ENCODE measurements around the gene NPEPL1. TPM values are rescaled to one million over a fixed set of nuclear protein-coding genes. Genes with fewer than 3 reads are reported as not detected.

Gene NPEPL1
- total RNA-seq, 2 experiments from 2014 or later = 29.1 to 30.7 TPM

GRCh38 chr20:58715391-58715800 lies 22.8 kb downstream of the NPEPL1 start:
- CTCF ChIA-PET = no interaction called here
- H3K4me3 Mint-ChIP-seq = no peak overlapping the region

GRCh38 chr20:58715801-58716475 lies 23.3 kb downstream of the NPEPL1 start:
- H3K27ac Mint-ChIP-seq = no peak overlapping the region
- H3K9me3 Mint-ChIP-seq = no peaks in the 10 kb centered on the region
- no peaks in the 10 kb centered on the region for H3K4me1 Mint-ChIP-seq
- no peak overlapping the region for H3K4me3 Mint-ChIP-seq
- POLR2A ChIA-PET = no interaction called here
- no peak for DNase-seq
- H3K27me3 Mint-ChIP-seq = peaks cover 3% of the 10 kb centered on the region
- CTCF ChIA-PET = no interaction called here
- H3K36me3 Mint-ChIP-seq (ENCODE audit: low read depth) = no peaks in the 10 kb centered on the region

More at GRCh38 chr20:58715391-58715800, 22.8 kb downstream of the NPEPL1 start:
- Mint-ChIP-seq H3K36me3 (ENCODE audit: low read depth) (no peaks in the 10 kb centered on the region), H3K9me3 (no peaks in the 10 kb centered on the region), H3K4me1 (no peaks in the 10 kb centered on the region), H3K27ac (no peak overlapping the region), H3K27me3 (no peaks in the 10 kb centered on the region)
- POLR2A ChIA-PET = no interaction called here
- no peak for DNase-seq

- DNase-seq = peak; percentile 14
- H3K4me1 Mint-ChIP-seq = no peaks in the 10 kb centered on the region
- POLR2A ChIA-PET = no interaction called here
- no peak overlapping the region for H3K4me3 Mint-ChIP-seq
- no peaks in the 10 kb centered on the region for H3K9me3 Mint-ChIP-seq
- no peak overlapping the region for H3K27ac Mint-ChIP-seq
- CTCF ChIA-PET = no interaction called here
- no peaks in the 10 kb centered on the region for H3K36me3 Mint-ChIP-seq (ENCODE audit: low read depth)
- peaks cover 8% of the 10 kb centered on the region for H3K27me3 Mint-ChIP-seq
Measured at GRCh38 chr20:58716476-58717277, 24.1 kb downstream of the NPEPL1 start.

GRCh38 chr20:58717278-58718091 lies 24.9 kb downstream of the NPEPL1 start:
- Mint-ChIP-seq H3K27me3 (peaks cover 13% of the 10 kb centered on the region), H3K4me1 (no peaks in the 10 kb centered on the region), H3K4me3 (no peak overlapping the region), H3K36me3 (ENCODE audit: low read depth) (no peaks in the 10 kb centered on the region), H3K9me3 (no peaks in the 10 kb centered on the region), H3K27ac (no peak overlapping the region)
- CTCF ChIA-PET = no interaction called here
- peak; percentile 15 for DNase-seq
- POLR2A ChIA-PET = no interaction called here

- no peaks in the 10 kb centered on the region for H3K36me3 Mint-ChIP-seq (ENCODE audit: low read depth)
- peaks cover 18% of the 10 kb centered on the region for H3K27me3 Mint-ChIP-seq
- H3K27ac Mint-ChIP-seq = no peak overlapping the region
- ChIA-PET POLR2A (no interaction called here), CTCF (no interaction called here)
- no peaks in the 10 kb centered on the region for H3K9me3 Mint-ChIP-seq
- no peak overlapping the region for H3K4me3 Mint-ChIP-seq
- peak; percentile 14 for DNase-seq
- no peaks in the 10 kb centered on the region for H3K4me1 Mint-ChIP-seq
Measured at GRCh38 chr20:58718121-58718563, 25.5 kb downstream of the NPEPL1 start.

GRCh38 chr20:58718729-58719128 lies 26.1 kb downstream of the NPEPL1 start:
- ChIA-PET POLR2A (no interaction called here), CTCF (no interaction called here)
- Mint-ChIP-seq H3K36me3 (ENCODE audit: low read depth) (no peaks in the 10 kb centered on the region), H3K4me3 (no peak overlapping the region), H3K27ac (no peak overlapping the region), H3K4me1 (no peaks in the 10 kb centered on the region), H3K9me3 (no peaks in the 10 kb centered on the region), H3K27me3 (peaks cover 24% of the 10 kb centered on the region)
- DNase-seq = no peak

- Mint-ChIP-seq H3K4me1 (no peaks in the 10 kb centered on the region), H3K4me3 (no peak overlapping the region), H3K36me3 (ENCODE audit: low read depth) (no peaks in the 10 kb centered on the region), H3K9me3 (no peaks in the 10 kb centered on the region), H3K27me3 (peaks cover 29% of the 10 kb centered on the region), H3K27ac (no peak overlapping the region)
- DNase-seq = no peak
- ChIA-PET POLR2A (no interaction called here), CTCF (no interaction called here)
Measured at GRCh38 chr20:58719258-58719657, 26.7 kb downstream of the NPEPL1 start.

GRCh38 chr20:58719971-58720371 lies 27.4 kb downstream of the NPEPL1 start:
- Mint-ChIP-seq H3K36me3 (ENCODE audit: low read depth) (no peaks in the 10 kb centered on the region), H3K27ac (no peak overlapping the region), H3K4me3 (no peak overlapping the region), H3K4me1 (no peaks in the 10 kb centered on the region), H3K27me3 (peaks cover 36% of the 10 kb centered on the region), H3K9me3 (no peaks in the 10 kb centered on the region)
- DNase-seq = no peak
- CTCF ChIA-PET = no interaction called here
- POLR2A ChIA-PET = no interaction called here

- Mint-ChIP-seq H3K27me3 (peaks cover 37% of the 10 kb centered on the region), H3K27ac (no peak overlapping the region), H3K9me3 (no peaks in the 10 kb centered on the region), H3K4me3 (no peak overlapping the region), H3K36me3 (ENCODE audit: low read depth) (no peaks in the 10 kb centered on the region), H3K4me1 (no peaks in the 10 kb centered on the region)
- ChIA-PET CTCF (no interaction called here), POLR2A (no interaction called here)
- DNase-seq = no peak
Measured at GRCh38 chr20:58720890-58721289, 28.3 kb downstream of the NPEPL1 start.

- Mint-ChIP-seq H3K27ac (no peak overlapping the region), H3K4me1 (no peaks in the 10 kb centered on the region), H3K27me3 (peaks cover 46% of the 10 kb centered on the region), H3K36me3 (ENCODE audit: low read depth) (no peaks in the 10 kb centered on the region), H3K9me3 (no peaks in the 10 kb centered on the region), H3K4me3 (no peak overlapping the region)
- CTCF ChIA-PET = no interaction called here
- POLR2A ChIA-PET = no interaction called here
- DNase-seq = no peak
Measured at GRCh38 chr20:58721951-58722778, 29.6 kb downstream of the NPEPL1 start.

- peaks cover 52% of the 10 kb centered on the region for H3K27me3 Mint-ChIP-seq
- peak; percentile 13 for DNase-seq
- H3K9me3 Mint-ChIP-seq = no peaks in the 10 kb centered on the region
- CTCF ChIA-PET = no interaction called here
- POLR2A ChIA-PET = no interaction called here
- H3K36me3 Mint-ChIP-seq (ENCODE audit: low read depth) = no peaks in the 10 kb centered on the region
- H3K4me3 Mint-ChIP-seq = no peak overlapping the region
- H3K4me1 Mint-ChIP-seq = no peaks in the 10 kb centered on the region
- no peak overlapping the region for H3K27ac Mint-ChIP-seq
Measured at GRCh38 chr20:58722877-58723627, 30.5 kb downstream of the NPEPL1 start.

- Mint-ChIP-seq H3K27me3 (peaks cover 53% of the 10 kb centered on the region), H3K27ac (no peak overlapping the region), H3K4me3 (no peak overlapping the region), H3K4me1 (no peaks in the 10 kb centered on the region), H3K9me3 (no peaks in the 10 kb centered on the region), H3K36me3 (ENCODE audit: low read depth) (no peaks in the 10 kb centered on the region)
- ChIA-PET POLR2A (no interaction called here), CTCF (no interaction called here)
- DNase-seq = peak; percentile 13
Measured at GRCh38 chr20:58723628-58723984, 31.0 kb downstream of the NPEPL1 start.
